Ureter (tissue), 1 donor: ENCODE data around the gene SRPK3. TPM values are rescaled to one million over a fixed set of nuclear protein-coding genes. Genes with fewer than 3 reads are reported as not detected.

Experiments used
- DNase-seq: peaks from one replicate; pipeline ENCODE4 v3.0.0-alpha.2; 2020; ENCODE audit warnings: low spot score
- total RNA-seq: library from RNA; stranded (reverse); gene quantifications from one replicate; pipeline ENCODE4 v1.2.4, GENCODE V29; 2023
- donor health status: DM: yes; HTN: yes; CAD: no.

Gene SRPK3
- total RNA-seq, 1 donor from 2014 or later, result 2.7 TPM

- no peak for DNase-seq
Measured at GRCh38 chrX:153830640-153831428, 50.0 kb downstream of the SRPK3 start.

GRCh38 chrX:153831429-153832150, 50.7 kb downstream of the SRPK3 start:
- DNase-seq, result no peak

DNA sequence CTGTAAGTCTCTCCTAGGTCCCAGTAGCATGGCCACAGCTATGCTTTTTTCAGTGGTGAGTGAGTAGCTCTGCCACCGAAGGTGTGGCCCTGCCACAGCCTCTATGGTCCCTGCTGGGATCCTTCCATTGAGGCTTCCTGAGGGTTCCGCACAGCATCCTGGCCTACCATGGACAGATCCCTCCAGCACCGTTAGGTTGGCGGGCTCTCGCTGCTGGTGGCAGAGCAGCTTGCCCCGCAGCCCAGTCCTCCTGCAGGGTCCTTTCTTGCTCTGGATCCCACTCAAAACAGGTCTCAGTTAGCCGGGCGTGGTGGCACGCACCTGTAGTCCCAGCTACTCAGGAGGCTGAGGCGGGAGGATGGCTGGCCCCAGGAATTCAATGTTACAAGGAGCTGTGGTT, 51.9 kb downstream of the SRPK3 start:
- DNase-seq, result no peak

Other genes with a start within 250 kb of the SRPK3 start
- 15.0 TPM for gene CCNQ, start 181.9 kb upstream of the SRPK3 start, total RNA-seq
- 2.7 TPM for gene DUSP9, start 133.8 kb upstream of the SRPK3 start, total RNA-seq
- 12.3 TPM for gene PNCK, start 107.2 kb upstream of the SRPK3 start, total RNA-seq
- 70.3 TPM for gene SLC6A8, start 93.1 kb upstream of the SRPK3 start, total RNA-seq
- 315 TPM for gene BCAP31, start 56.7 kb upstream of the SRPK3 start, total RNA-seq
- 15.1 TPM for gene ABCD1, start 56.2 kb upstream of the SRPK3 start, total RNA-seq
- 42.8 TPM for gene PLXNB3, start 16.8 kb upstream of the SRPK3 start, total RNA-seq
- gene IDH3G, start 13.3 kb downstream of the SRPK3 start, total RNA-seq, result 57.0 TPM
- 253 TPM for gene SSR4, start 13.6 kb downstream of the SRPK3 start, total RNA-seq
- 10.6 TPM for gene PDZD4, start 49.5 kb downstream of the SRPK3 start, total RNA-seq
- 3.8 TPM for gene L1CAM, start 105.1 kb downstream of the SRPK3 start, total RNA-seq
- gene AVPR2, start 123.6 kb downstream of the SRPK3 start, total RNA-seq, result 2.3 TPM
- 43.7 TPM for gene ARHGAP4, start 145.2 kb downstream of the SRPK3 start, total RNA-seq
- gene NAA10, start 154.0 kb downstream of the SRPK3 start, total RNA-seq, result 83.7 TPM
- gene RENBP, start 163.6 kb downstream of the SRPK3 start, total RNA-seq, result 7.4 TPM
- 73.9 TPM for gene HCFC1, start 190.8 kb downstream of the SRPK3 start, total RNA-seq
- gene TMEM187, start 191.7 kb downstream of the SRPK3 start, total RNA-seq, result 12.8 TPM
- 103 TPM for gene IRAK1, start 238.9 kb downstream of the SRPK3 start, total RNA-seq